ACC112 (cell line): ENCODE results near the gene ADD1.

Experiments
- H2AFZ ChIP-seq: fragments of 200-600 bp; sonication (generic); one replicate; pipeline ENCODE4 v1.6.0; 2017; ENCODE audit warnings: antibody characterized with exemption, low read length; ENCODE audit not compliant: unreplicated experiment
- H3K27ac ChIP-seq: fragments of 200-600 bp; sonication (generic); 2 replicates; pipeline ENCODE4 v1.5.1; 2014; ENCODE audit warnings: low read depth, mild to moderate bottlenecking, antibody characterized with exemption, low read length, moderate library complexity
- H3K27me3 ChIP-seq: fragments of 200-600 bp; sonication (generic); 2 replicates; pipeline ENCODE4 v1.6.1; 2014; ENCODE audit warnings: mild to moderate bottlenecking, antibody characterized with exemption, low read length, moderate library complexity, mixed read lengths; ENCODE audit not compliant: insufficient read depth
- H3K36me3 ChIP-seq: fragments of 200-600 bp; sonication (generic); 2 replicates; pipeline ENCODE4 v1.6.1; 2016; ENCODE audit warnings: mild to moderate bottlenecking, antibody characterized with exemption, low read length, moderate library complexity, mixed read lengths; ENCODE audit not compliant: insufficient read depth
- H3K4me1 ChIP-seq: fragments of 200-600 bp; sonication (generic); one replicate; pipeline ENCODE4 v1.6.1; 2016; ENCODE audit warnings: low read length, mixed read lengths; ENCODE audit not compliant: insufficient read depth, unreplicated experiment, control insufficient read depth
- H3K4me3 ChIP-seq: fragments of 200-600 bp; sonication (generic); 2 replicates; pipeline ENCODE4 v1.5.1; 2014; ENCODE audit warnings: mild to moderate bottlenecking, low read depth, low read length
- H3K79me2 ChIP-seq: fragments of 200-600 bp; sonication (generic); one replicate; pipeline ENCODE4 v1.6.0; 2016; ENCODE audit warnings: low read length; ENCODE audit not compliant: control insufficient read depth, unreplicated experiment, insufficient read depth

Gene ADD1, protein sequence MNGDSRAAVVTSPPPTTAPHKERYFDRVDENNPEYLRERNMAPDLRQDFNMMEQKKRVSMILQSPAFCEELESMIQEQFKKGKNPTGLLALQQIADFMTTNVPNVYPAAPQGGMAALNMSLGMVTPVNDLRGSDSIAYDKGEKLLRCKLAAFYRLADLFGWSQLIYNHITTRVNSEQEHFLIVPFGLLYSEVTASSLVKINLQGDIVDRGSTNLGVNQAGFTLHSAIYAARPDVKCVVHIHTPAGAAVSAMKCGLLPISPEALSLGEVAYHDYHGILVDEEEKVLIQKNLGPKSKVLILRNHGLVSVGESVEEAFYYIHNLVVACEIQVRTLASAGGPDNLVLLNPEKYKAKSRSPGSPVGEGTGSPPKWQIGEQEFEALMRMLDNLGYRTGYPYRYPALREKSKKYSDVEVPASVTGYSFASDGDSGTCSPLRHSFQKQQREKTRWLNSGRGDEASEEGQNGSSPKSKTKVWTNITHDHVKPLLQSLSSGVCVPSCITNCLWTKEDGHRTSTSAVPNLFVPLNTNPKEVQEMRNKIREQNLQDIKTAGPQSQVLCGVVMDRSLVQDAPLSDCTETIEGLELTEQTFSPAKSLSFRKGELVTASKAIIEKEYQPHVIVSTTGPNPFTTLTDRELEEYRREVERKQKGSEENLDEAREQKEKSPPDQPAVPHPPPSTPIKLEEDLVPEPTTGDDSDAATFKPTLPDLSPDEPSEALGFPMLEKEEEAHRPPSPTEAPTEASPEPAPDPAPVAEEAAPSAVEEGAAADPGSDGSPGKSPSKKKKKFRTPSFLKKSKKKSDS

DNA sequence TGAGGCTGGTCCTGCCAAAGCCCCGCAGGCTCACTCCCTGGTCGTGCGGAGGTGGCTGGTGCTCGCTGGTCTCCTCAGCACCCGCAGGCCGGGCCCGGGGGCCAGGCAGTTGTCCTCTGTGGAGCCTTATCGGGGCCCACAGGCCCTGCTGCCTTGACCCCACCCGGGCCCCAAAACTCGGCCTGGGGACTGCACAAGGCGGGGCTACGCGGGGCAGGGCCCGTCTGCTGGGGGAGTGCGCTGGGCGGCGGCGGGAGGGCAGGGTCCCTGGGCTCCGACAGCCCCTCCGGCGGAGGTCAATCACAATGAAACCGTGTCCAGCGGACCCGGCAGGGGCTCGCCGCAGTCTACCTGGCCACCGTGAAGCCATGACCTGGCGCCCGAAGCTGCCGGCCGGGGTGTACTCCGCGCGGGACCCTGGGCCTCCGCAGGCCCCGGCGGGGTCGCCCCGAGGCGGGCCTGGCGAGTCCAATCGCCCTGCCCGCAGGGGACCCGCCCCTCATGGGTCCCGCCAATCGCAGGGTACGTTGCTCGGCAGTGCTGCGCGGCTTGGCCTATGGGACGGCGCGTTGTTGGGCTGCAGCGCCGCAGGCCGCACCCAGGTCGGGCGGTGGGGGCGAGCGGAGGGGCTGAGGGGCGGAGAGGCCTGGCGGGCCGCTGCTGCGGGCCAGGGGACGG lies at the start of gene ADD1:
ADD1 (plus strand) TSS at position 582 of the 678 bp plus-strand sequence. CDS start 32,072 bp downstream, outside the sequence.
- Histone ChIP-seq H3K4me3 (peak within 1 kb of the TSS; percentile 97), H3K36me3 (peaks cover 11% of the 10 kb centered on the region; the same call in 1 of the 2 replicates), H3K79me2 (peaks cover 47% of the 10 kb centered on the region), H3K27ac (peak within 1 kb of the TSS; percentile 35), H3K27me3 (no peaks in the 10 kb centered on the region), H3K4me1 (peaks cover 19% of the 10 kb centered on the region), H2AFZ (peak within 1 kb of the TSS; percentile 88)

DNA sequence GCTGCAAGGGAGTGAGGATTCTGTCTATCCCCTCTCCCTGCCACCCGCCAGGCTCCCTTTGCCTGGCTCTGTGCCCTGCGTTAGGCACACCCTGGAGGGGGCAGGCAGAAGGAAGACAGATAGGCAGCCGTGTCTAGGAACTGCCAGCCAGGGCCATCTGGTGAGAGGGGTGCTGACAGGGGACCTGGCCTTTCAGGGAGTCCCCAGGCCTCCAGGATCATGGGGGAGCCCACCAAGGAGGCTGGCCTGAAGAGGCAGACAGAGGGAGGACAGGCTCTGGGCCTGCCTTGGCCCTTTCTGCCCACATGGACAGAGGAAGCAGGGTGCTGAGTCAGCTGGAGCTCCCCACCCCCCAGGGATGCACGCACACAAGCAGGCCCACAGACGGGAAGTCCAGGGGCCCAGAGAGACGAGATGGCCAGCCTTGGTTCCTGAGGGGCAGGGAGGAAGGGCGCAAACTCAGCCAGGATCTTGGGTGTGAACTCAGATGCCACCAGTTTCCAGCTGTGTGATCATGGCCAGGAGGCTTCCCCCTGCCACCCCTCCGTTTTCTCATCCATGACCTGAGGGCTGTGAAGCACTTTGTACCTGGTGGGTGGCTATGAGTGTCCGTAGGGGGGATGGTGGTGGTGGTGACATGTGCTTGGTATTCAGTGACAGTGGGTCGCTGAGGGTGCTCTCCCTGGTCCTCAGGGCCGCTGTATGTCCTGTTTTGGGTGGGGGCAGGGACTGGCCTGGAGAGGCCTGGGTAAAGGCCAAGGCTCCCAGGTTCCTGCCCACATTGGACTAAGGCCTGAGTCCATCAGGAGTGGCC lies 49.0 kb upstream of the ADD1 start:
- Histone ChIP-seq H2AFZ (peak overlapping the region; percentile 15), H3K4me3 (peak overlapping the region; percentile 80), H3K27ac (peak overlapping the region; percentile 89), H3K79me2 (peaks cover 58% of the 10 kb centered on the region), H3K36me3 (no peaks in the 10 kb centered on the region), H3K27me3 (no peaks in the 10 kb centered on the region), H3K4me1 (peaks cover 67% of the 10 kb centered on the region)

DNA sequence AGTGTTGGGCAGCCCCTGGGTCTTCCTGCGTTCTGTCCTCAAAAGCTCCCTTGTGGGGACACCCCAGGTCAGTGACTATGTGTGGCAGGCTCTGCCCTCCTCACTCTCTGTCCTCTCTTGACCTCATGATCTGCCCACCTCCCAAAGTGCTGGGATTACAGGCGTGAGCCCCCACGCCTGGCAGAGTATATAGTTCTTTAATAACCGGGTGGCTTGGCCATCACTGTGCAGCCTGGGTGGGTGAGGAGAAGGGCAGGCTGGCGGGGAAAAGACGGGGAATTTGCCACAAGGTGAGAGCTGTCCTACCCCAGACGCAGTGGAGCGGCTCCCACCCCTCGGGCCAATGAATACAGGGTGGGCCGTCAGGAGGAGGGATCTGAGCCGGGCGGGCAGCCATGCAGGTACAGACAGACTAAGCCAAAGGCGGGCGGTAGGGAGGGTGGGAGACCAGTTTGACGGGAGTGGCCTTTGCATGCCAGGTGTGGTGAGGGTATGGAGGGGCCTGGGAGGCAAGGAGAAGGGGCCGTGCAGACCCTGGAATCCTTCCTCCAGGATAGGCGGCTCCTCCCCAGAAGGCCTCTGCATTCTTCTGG lies 48.2 kb upstream of the ADD1 start:
- peaks cover 74% of the 10 kb centered on the region for H3K4me1 ChIP-seq
- no peaks in the 10 kb centered on the region for H3K36me3 ChIP-seq
- no peak overlapping the region for H2AFZ ChIP-seq
- peaks cover 65% of the 10 kb centered on the region for H3K79me2 ChIP-seq
- H3K4me3 ChIP-seq: peak overlapping the region; percentile 80
- H3K27ac ChIP-seq: peak overlapping the region; percentile 89
- H3K27me3 ChIP-seq: no peaks in the 10 kb centered on the region

DNA sequence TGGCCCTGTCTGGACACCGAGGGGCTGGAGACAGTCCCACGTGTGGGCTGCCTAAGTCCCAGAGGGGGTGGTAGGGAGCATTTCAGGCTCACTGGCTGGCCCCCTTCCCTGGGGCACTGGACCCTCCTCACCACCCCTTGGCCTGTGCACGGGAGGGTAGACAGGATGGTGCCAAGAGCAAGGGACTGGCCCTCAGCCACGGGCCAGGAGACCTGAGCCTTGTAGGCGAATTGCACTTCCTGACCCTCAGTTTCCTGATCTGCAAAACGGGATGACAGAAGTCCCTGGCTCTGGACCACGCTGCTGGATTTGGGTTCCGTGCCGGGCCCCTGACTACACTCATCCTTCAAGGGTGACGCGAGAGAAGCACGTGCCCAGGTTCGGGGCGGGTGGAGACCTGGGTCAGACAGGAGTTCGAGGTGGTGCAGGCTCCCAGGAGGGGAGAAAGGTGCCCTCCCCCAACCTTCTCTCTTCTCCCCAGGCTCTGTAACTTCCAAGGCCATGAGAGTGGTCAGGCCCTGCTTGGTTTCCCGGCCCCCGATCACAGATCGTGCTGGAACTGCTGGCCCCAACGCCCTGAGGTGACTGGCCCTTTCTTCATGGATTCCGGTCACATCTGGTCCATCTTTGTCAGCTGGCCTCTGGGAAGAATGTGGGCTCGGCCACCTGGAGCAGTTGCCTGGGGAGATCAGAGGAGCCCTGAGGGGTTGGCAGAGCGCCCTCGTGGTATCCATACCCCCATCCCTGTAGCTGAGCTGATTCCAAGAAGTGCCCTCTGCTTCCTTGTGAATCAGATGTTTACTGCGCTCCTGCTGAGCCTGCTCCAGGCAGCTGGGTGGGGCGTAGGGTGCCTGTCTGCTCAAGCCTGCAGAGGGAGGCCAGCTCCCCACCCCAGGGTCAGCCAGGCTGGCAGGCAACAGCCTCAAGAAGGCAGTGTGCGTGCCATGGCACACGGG lies 47.5 kb upstream of the ADD1 start:
- Histone ChIP-seq H3K4me3 (peak overlapping the region; percentile 80; the same call in 1 of the 2 replicates), H3K4me1 (peaks cover 82% of the 10 kb centered on the region), H2AFZ (no peak overlapping the region), H3K79me2 (peaks cover 69% of the 10 kb centered on the region), H3K27ac (peak overlapping the region; percentile 58), H3K27me3 (no peaks in the 10 kb centered on the region), H3K36me3 (no peaks in the 10 kb centered on the region)

DNA sequence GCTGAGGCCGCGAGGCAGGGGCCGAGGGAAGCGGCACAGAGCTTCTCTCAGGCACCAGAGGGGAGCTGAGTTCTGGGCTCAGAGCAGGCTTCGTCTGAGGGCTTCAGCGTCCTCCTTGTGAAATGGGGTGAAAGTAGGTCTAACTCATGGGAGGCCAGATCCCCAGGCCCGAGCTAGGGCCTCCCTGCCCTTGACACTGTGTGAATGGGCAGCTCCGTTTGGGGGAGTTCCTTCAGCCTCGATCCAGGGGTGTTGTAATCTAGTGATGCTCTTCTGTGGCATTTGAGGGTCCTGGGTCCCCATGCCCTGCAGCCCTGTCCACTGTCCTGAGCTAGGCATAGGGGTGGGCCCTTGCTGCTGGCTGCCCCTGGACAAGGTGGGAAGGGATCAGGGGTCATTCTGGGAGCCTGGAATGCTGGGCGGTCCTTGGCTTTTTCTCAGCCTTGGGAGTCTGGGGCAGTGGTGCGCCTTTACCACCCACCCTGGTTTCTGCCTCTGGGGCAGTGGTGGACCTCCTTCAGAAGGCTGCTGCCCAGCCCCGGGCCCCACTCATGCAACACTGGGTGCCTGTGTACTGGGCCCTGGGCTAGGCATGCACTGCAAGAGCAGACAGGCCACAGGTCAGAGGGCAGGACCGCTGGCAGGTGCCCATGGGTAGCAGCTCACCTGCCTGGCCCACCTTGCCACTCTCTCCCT lies 46.6 kb upstream of the ADD1 start:
- Histone ChIP-seq H3K4me3 (no peak overlapping the region), H3K27me3 (no peaks in the 10 kb centered on the region), H2AFZ (no peak overlapping the region), H3K27ac (peak overlapping the region; percentile 58), H3K4me1 (peaks cover 89% of the 10 kb centered on the region), H3K36me3 (no peaks in the 10 kb centered on the region), H3K79me2 (peaks cover 71% of the 10 kb centered on the region)

DNA sequence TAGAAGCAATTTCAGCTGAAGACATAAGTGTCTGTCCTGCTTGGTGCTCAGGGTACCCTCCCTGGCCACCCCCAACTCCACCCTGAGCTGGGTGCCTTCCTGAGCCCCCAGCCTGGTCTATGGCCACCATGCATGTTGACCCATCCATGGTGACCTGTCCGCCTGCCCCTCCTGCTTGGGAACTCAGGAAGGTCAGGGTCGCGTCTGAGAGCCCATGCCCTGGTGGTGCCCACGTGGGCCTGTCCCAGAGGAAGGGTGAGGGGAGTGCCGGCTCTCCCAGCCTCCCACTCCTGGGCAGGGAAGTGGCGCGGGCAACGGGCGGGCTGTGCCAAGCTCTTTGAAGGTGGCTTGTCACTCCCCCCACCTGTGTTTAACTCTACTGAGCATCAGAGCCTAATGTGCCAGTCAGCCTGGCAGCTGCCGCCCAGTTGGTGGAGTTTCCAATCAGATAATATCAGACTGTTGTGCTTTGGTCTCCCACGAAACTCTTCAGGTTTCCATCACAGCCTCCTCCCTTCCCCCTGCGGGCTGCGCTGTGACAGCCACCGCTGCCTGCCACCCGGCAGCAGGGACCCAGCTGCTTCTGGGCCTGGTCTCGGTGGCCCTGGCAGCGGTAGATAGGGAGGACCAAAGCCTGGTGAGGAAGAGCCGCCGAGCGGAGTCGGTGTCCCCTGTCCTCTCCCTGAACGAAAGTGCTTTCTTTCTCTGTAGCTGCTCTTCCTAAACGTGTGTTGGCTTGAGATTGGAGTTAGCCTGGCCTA lies 45.9 kb upstream of the ADD1 start:
- Histone ChIP-seq H3K4me3 (no peak overlapping the region), H3K27ac (no peak overlapping the region), H3K27me3 (no peaks in the 10 kb centered on the region), H3K36me3 (no peaks in the 10 kb centered on the region), H3K79me2 (peaks cover 74% of the 10 kb centered on the region), H2AFZ (no peak overlapping the region), H3K4me1 (peaks cover 83% of the 10 kb centered on the region)

DNA sequence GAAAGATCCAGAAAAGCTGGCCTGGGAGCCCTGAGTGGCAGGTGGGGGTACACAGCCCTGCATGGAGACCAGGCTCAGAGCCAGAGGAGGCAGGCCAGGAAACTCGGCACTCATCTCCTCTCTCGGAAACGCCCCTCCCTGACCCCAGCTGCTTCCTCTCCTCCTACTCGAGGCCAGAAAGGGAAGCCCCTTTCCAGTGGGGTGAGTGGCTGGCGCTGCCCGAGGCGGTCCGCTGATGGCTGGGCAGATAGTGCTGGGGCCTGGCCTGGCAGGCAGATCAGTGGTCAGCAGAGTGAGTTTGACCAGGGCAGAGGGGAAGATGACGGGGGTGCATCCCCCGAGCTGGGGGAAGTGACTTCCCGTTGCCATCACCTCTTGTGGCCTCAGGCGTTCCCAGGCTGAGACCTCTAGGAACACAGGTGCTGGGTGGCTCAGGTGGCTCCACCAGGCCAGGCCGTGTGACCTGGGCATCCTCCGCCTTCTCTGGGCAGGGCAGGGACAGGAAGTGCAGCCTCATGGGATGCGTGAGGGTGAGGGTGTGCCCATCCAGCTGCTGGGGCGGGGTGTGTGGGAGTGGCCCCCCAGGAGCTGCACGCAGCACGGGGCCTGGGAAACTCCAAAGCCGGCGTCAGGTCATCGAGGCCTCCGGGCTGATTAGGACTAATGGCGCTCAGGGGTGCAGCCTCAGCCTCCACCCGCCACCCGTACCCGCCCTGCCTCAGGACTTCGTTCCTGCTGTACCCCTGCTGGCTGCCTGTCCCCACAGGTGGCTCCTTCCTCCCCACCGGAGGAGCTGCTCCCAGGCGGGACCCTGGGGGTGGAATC lies 45.0 kb upstream of the ADD1 start:
- H3K27ac ChIP-seq: no peak overlapping the region
- H3K79me2 ChIP-seq: peaks cover 78% of the 10 kb centered on the region
- H3K36me3 ChIP-seq: peaks cover 4% of the 10 kb centered on the region; the same call in 1 of the 2 replicates
- H3K4me1 ChIP-seq: peaks cover 83% of the 10 kb centered on the region
- no peak overlapping the region for H3K4me3 ChIP-seq
- H2AFZ ChIP-seq: no peak overlapping the region
- H3K27me3 ChIP-seq: no peaks in the 10 kb centered on the region
